Lower leg skin (tissue), 3 donors: Measurements from ENCODE around the gene TP53INP2.

ENCODE experiments used
- POLR2A ChIP-seq, 2 donors: fragments of 450-650 bp; IDR thresholded peaks; one replicate each; pipeline ENCODE4 v1.6.1; 2016 to 2017; ENCODE audit warnings: antibody characterized with exemption in 2 of 2, mild to moderate bottlenecking in 1 of 2, moderate library complexity in 1 of 2
- TF ChIP-seq, protein P1 (sequence below), 3 donors: fragments of 450-650 bp; IDR thresholded peaks; one replicate each; pipeline ENCODE4 v1.5.1; 2016; ENCODE audit warnings: antibody characterized with exemption in 3 of 3, mild to moderate bottlenecking in 3 of 3, moderate library complexity in 2 of 3

DNA sequence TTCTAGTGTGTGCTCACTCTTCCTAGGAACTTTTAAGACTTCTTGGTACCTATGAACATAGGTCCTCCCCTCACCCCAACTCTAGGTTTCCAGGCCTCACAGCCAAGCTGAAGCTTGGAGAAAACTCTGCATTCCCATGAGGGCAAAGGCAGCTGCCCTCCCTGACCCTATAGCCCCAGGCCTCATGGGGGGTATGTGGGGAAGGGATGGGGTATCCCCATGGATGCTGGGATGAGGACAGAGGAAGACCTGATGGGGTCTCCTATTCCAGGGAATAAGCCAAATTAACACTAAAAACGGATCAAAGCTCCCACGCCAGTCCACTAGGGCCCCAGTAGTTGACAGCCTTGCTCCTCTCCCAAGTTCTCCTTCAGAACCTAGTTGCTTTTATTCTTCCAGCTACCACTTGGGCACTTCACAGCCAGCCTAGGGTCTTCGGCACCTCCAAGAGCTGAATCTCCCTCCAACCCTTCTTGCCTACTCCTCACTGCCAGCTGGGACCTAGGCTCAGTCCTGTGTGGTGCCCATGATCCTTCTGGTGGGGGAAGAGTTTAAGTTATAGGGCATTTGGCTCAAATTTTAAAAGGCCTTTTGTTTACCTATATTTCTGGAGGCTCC, 7.8 kb downstream of the TP53INP2 start:
- TF ChIP-seq, protein P1, sequence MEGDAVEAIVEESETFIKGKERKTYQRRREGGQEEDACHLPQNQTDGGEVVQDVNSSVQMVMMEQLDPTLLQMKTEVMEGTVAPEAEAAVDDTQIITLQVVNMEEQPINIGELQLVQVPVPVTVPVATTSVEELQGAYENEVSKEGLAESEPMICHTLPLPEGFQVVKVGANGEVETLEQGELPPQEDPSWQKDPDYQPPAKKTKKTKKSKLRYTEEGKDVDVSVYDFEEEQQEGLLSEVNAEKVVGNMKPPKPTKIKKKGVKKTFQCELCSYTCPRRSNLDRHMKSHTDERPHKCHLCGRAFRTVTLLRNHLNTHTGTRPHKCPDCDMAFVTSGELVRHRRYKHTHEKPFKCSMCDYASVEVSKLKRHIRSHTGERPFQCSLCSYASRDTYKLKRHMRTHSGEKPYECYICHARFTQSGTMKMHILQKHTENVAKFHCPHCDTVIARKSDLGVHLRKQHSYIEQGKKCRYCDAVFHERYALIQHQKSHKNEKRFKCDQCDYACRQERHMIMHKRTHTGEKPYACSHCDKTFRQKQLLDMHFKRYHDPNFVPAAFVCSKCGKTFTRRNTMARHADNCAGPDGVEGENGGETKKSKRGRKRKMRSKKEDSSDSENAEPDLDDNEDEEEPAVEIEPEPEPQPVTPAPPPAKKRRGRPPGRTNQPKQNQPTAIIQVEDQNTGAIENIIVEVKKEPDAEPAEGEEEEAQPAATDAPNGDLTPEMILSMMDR (IDR thresholded peaks at IDR 0.05): no peak
- no peak for TF ChIP-seq POLR2A (IDR thresholded peaks at IDR 0.05)
